ENCODE results near the gene RPL29.

RPL29 gene

DNA sequence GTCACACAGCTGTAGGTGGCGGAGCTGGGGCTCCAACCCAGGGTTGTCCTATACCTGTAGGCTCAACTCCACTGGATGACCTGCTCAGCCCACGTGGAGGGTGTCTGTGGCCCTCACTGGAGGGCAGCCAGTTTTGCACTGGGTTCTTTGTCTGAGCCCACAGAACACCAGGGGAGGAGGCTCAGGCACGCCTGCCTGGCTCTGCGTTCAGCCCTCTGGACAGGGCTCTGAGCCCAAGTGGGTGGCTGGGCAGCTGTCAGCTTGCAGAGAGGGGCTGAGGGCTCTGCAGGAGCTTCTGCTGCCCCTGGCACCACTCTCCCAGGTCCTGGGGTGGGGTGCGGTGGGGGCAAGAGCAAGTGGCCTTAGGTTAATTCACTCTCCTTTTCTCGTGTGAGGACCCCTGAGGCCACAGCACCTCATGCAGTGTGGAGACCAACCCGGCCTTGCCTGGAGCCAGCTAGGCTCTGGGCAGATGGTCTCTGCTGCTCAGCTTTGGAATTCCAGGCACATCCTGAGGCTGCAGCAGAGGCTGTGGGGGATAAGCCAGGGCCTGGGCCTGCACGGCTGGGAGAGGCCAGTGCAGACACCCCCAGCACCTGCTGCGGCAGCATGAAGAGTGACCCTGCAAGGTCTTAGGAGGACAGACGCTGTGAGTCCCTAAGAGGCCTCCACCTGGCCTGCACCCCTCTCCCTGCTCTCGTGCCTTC, 37.2 kb upstream of the RPL29 start:
- no peak overlapping the region for H3K4me3 Mint-ChIP-seq
- H3K9me3 Mint-ChIP-seq: no peaks in the 10 kb centered on the region
- DNase-seq (no peak), ATAC-seq (no peak)
- no peak overlapping the region for H3K27ac Mint-ChIP-seq
- H3K27me3 Mint-ChIP-seq: no peaks in the 10 kb centered on the region
- no peaks in the 10 kb centered on the region for H3K4me1 Mint-ChIP-seq

GRCh38 chr3:52031896-52032295, 36.2 kb upstream of the RPL29 start:
- H3K27ac Mint-ChIP-seq: peak overlapping the region in 1 of 2 donors; percentile 55
- no peak overlapping the region for H3K4me3 Mint-ChIP-seq

GRCh38 chr3:52030714-52031310, 35.1 kb upstream of the RPL29 start:
- no peak overlapping the region for H3K4me3 Mint-ChIP-seq
- no peaks in the 10 kb centered on the region for H3K4me1 Mint-ChIP-seq
- no peak for DNase-seq
- H3K27me3 Mint-ChIP-seq: no peaks in the 10 kb centered on the region
- ATAC-seq: no peak
- H3K9me3 Mint-ChIP-seq: no peaks in the 10 kb centered on the region
- H3K27ac Mint-ChIP-seq: peak overlapping the region in 1 of 2 donors; percentile 46

More at GRCh38 chr3:52031896-52032295, 36.2 kb upstream of the RPL29 start:
- no peak for DNase-seq
- H3K9me3 Mint-ChIP-seq: no peaks in the 10 kb centered on the region
- H3K27me3 Mint-ChIP-seq: no peaks in the 10 kb centered on the region
- H3K4me1 Mint-ChIP-seq: no peaks in the 10 kb centered on the region
- ATAC-seq: peak; percentile 22

DNA sequence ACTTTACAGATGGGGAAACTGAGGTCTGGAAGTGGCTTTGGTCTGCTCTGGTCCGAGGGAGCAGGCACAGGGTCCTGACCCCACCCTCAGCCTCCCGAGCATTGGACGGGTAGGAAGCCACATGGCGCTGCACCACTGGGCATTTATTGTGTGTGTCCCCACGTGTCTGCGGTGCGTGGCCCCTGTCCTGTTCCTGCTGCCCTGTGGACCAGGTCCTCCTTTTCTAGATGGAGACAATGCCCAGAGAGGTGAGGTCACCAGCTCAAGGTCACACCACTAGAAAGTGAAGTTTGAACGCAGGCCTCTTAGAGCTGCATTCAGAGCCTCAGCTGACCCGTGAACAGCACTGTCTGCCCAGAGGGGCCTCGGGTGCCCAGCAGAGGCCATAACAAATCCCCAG, 33.8 kb upstream of the RPL29 start:
- H3K4me1 Mint-ChIP-seq: no peaks in the 10 kb centered on the region

DNA sequence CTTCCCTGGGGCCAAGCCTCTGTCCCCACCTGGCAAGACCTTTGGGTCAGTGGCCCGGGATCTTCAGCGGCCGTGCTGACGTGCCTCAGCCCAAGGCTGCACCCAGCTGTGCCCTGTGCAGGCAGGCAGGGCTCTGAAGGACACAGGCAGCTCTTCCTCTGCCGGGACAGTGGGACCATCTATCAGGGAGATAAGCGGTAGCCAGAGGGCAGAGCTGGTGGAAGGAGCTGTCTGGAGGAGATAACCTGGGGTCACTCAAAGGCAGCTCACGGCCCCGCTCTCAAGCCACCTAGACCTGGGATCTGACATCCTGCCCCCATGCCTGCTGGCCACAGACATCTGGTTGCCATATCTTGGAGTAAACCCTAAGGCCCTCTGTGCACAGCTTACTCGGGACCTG, 33.4 kb upstream of the RPL29 start:
- Mint-ChIP-seq H3K4me1 (no peaks in the 10 kb centered on the region), H3K27ac (no peak overlapping the region), H3K9me3 (no peaks in the 10 kb centered on the region), H3K27me3 (no peaks in the 10 kb centered on the region), H3K4me3 (no peak overlapping the region)
- DNase-seq (no peak), ATAC-seq (no peak)

More for the DNA sequence above, 33.8 kb upstream of the RPL29 start:
- Mint-ChIP-seq H3K9me3 (no peaks in the 10 kb centered on the region), H3K4me3 (no peak overlapping the region), H3K27ac (no peak overlapping the region), H3K27me3 (no peaks in the 10 kb centered on the region)
- ATAC-seq (no peak), DNase-seq (no peak)

- no peak overlapping the region for H3K4me3 Mint-ChIP-seq
- H3K27ac Mint-ChIP-seq: no peak overlapping the region
- no peaks in the 10 kb centered on the region for H3K4me1 Mint-ChIP-seq
- no peaks in the 10 kb centered on the region for H3K9me3 Mint-ChIP-seq
- H3K27me3 Mint-ChIP-seq: no peaks in the 10 kb centered on the region
- ATAC-seq: no peak
- DNase-seq: no peak
Measured at GRCh38 chr3:52028572-52028971, 32.9 kb upstream of the RPL29 start.

GRCh38 chr3:52026041-52026440, 30.3 kb upstream of the RPL29 start:
- H3K4me3 Mint-ChIP-seq: no peak overlapping the region
- H3K27ac Mint-ChIP-seq: no peak overlapping the region
- no peaks in the 10 kb centered on the region for H3K4me1 Mint-ChIP-seq
- no peaks in the 10 kb centered on the region for H3K27me3 Mint-ChIP-seq
- DNase-seq (no peak), ATAC-seq (no peak)
- no peaks in the 10 kb centered on the region for H3K9me3 Mint-ChIP-seq

- Mint-ChIP-seq H3K4me3 (no peak overlapping the region), H3K4me1 (no peaks in the 10 kb centered on the region), H3K27ac (no peak overlapping the region), H3K27me3 (no peaks in the 10 kb centered on the region), H3K9me3 (no peaks in the 10 kb centered on the region)
- ATAC-seq: no peak
- DNase-seq: no peak
Measured at GRCh38 chr3:52025453-52025852, 29.8 kb upstream of the RPL29 start.

GRCh38 chr3:52024765-52025452, 29.2 kb upstream of the RPL29 start:
- Mint-ChIP-seq H3K27ac (no peak overlapping the region), H3K4me1 (no peaks in the 10 kb centered on the region), H3K27me3 (no peaks in the 10 kb centered on the region), H3K4me3 (no peak overlapping the region), H3K9me3 (no peaks in the 10 kb centered on the region)
- DNase-seq (no peak), ATAC-seq (no peak)

GRCh38 chr3:52023860-52024764, 28.4 kb upstream of the RPL29 start:
- no peaks in the 10 kb centered on the region for H3K27me3 Mint-ChIP-seq
- no peak for ATAC-seq
- peak overlapping the region in 1 of 2 donors; percentile 7 for H3K27ac Mint-ChIP-seq
- no peaks in the 10 kb centered on the region for H3K4me1 Mint-ChIP-seq
- no peak for DNase-seq
- H3K4me3 Mint-ChIP-seq: no peak overlapping the region
- no peaks in the 10 kb centered on the region for H3K9me3 Mint-ChIP-seq

DNA sequence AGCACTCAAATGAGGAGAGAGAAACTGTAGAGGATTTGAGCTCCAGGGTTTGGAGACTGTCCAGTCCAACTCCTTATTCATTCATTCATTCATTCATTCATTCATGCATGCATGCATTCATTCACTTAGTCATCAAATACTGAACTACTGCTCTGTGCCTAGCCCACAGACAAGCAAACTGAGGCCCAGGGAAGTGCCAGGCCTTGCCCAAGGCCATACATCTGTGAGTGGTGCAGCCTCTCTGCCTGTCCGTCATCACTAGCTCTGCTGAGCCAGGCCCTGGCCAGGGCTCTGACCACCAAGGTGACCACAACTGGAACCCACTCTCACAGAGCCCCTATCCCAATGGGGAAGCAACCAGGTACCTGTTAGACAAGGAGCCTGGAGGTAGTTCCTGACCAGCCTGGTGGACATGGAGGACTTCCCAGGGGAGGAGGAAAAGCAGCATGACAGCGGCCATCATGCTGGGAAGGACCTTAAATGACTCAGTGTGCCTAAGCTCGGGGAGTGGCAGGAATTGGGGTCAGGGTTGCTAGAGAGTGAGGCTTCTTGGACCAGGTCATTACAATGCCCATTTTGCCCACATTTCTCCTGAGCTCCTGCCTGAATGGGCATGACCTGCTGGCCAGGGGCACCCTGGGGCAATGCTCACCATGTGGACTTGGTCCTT, 27.5 kb upstream of the RPL29 start:
- DNase-seq (no peak), ATAC-seq (no peak)
- Mint-ChIP-seq H3K27ac (peak overlapping the region in 1 of 2 donors; percentile 68), H3K27me3 (no peaks in the 10 kb centered on the region), H3K9me3 (no peaks in the 10 kb centered on the region), H3K4me3 (no peak overlapping the region), H3K4me1 (no peaks in the 10 kb centered on the region)

DNA sequence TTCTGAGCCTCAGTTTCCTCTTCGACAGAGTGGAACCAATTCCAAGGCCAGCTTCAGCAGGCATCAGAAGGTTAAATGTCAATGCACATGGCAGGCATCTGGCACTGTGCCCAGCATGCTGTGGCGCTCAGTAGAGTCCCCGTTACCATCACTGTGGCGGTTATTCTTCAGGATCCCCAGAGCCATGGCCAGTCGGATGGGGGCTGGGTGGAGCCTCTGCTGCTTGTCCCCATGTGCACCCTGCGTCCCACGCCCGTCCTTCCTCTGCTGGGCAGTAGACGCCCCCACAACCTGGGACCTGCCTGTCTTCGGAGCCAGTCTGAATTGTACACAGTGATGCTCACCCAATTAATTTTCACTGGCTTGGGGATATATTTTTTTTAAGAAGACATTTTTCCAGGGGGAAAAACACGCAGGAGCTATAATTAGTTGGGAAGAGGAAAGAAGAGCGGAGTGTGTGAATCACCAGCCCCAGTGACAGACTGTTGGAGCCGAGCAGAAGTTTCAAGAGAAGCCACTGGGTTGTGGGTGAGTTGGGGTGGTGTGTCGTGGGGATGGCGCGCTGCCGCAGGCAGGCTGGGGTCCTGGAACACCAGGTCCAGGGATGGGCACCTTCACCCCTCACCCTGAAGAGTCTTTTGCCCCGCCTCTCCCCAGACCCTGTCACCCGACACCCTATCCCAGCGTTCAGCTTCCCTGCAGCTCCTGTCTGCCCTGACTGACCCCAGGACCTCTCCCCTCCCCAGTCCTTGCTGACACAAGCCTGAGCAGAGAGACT, 26.8 kb upstream of the RPL29 start:
- no peak for DNase-seq
- no peak overlapping the region for H3K27ac Mint-ChIP-seq
- H3K27me3 Mint-ChIP-seq: no peaks in the 10 kb centered on the region
- H3K4me1 Mint-ChIP-seq: no peaks in the 10 kb centered on the region
- ATAC-seq: no peak
- H3K4me3 Mint-ChIP-seq: no peak overlapping the region
- no peaks in the 10 kb centered on the region for H3K9me3 Mint-ChIP-seq

- DNase-seq (no peak), ATAC-seq (no peak)
- no peaks in the 10 kb centered on the region for H3K4me1 Mint-ChIP-seq
- H3K27me3 Mint-ChIP-seq: no peaks in the 10 kb centered on the region
- no peak overlapping the region for H3K4me3 Mint-ChIP-seq
- no peak overlapping the region for H3K27ac Mint-ChIP-seq
- no peaks in the 10 kb centered on the region for H3K9me3 Mint-ChIP-seq
Measured at GRCh38 chr3:52021489-52022268, 26.0 kb upstream of the RPL29 start.

- Mint-ChIP-seq H3K4me1 (no peaks in the 10 kb centered on the region), H3K27ac (peak overlapping the region in 1 of 2 donors; percentile 23), H3K27me3 (no peaks in the 10 kb centered on the region), H3K9me3 (no peaks in the 10 kb centered on the region), H3K4me3 (no peak overlapping the region)
- DNase-seq (no peak), ATAC-seq (no peak)
Measured at GRCh38 chr3:52020796-52021195, 25.1 kb upstream of the RPL29 start.
